A549 (cell line): Measurements from ENCODE around the gene CMTM5.

ENCODE experiments used
- JUNB ChIP-seq: fragments of >200 bp; sonication (Bioruptor Twin); formaldehyde crosslinking; IDR thresholded peaks from 2 replicates; pipeline ENCODE4 v1.6.1; 2016
- KDM1A ChIP-seq: fragments of 200-600 bp; sonication (generic); IDR thresholded peaks from 2 replicates; pipeline ENCODE4 v1.6.1; 2016; ENCODE audit warnings: low read depth, mild to moderate bottlenecking
- POLR2A ChIP-seq: IDR thresholded peaks from 2 replicates; pipeline ENCODE4 v1.6.1; 2012; ENCODE audit warnings: mild to moderate bottlenecking, low read length
- RAD21 ChIP-seq, 2 experiments: fragments of >200 bp in 1 of 2; sonication (Bioruptor Twin) in 1 of 2; formaldehyde crosslinking in 1 of 2; IDR thresholded peaks in 1 of 2; conservative IDR thresholded peaks in 1 of 2; 2 replicates in 1 of 2; 3 replicates in 1 of 2; pipeline ENCODE4 v1.6.1; 2012 to 2018; ENCODE audit warnings: inconsistent platforms in 1 of 2
- TF ChIP-seq, protein P1 (sequence below): fragments of >200 bp; sonication (Bioruptor Twin); formaldehyde crosslinking; IDR thresholded peaks from 3 replicates; pipeline ENCODE4 v1.5.1; 2016
- TF ChIP-seq, protein P2 (sequence below): fragments of 250-450 bp; sonication (Bioruptor Pico); IDR thresholded peaks from 2 replicates; pipeline ENCODE4 v1.5.0; 2021; ENCODE audit warnings: mild to moderate bottlenecking, moderate library complexity, borderline replicate concordance

- TF ChIP-seq, protein P1, sequence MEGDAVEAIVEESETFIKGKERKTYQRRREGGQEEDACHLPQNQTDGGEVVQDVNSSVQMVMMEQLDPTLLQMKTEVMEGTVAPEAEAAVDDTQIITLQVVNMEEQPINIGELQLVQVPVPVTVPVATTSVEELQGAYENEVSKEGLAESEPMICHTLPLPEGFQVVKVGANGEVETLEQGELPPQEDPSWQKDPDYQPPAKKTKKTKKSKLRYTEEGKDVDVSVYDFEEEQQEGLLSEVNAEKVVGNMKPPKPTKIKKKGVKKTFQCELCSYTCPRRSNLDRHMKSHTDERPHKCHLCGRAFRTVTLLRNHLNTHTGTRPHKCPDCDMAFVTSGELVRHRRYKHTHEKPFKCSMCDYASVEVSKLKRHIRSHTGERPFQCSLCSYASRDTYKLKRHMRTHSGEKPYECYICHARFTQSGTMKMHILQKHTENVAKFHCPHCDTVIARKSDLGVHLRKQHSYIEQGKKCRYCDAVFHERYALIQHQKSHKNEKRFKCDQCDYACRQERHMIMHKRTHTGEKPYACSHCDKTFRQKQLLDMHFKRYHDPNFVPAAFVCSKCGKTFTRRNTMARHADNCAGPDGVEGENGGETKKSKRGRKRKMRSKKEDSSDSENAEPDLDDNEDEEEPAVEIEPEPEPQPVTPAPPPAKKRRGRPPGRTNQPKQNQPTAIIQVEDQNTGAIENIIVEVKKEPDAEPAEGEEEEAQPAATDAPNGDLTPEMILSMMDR, result no peak
- TF ChIP-seq, protein P2, sequence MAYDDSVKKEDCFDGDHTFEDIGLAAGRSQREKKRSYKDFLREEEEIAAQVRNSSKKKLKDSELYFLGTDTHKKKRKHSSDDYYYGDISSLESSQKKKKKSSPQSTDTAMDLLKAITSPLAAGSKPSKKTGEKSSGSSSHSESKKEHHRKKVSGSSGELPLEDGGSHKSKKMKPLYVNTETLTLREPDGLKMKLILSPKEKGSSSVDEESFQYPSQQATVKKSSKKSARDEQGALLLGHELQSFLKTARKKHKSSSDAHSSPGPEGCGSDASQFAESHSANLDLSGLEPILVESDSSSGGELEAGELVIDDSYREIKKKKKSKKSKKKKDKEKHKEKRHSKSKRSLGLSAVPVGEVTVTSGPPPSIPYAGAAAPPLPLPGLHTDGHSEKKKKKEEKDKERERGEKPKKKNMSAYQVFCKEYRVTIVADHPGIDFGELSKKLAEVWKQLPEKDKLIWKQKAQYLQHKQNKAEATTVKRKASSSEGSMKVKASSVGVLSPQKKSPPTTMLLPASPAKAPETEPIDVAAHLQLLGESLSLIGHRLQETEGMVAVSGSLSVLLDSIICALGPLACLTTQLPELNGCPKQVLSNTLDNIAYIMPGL (CRISPR knock-in tag), result no peak
- TF ChIP-seq POLR2A, result no peak
- TF ChIP-seq KDM1A, result no peak
- no peak for TF ChIP-seq JUNB
- no peak for TF ChIP-seq RAD21 (conservative IDR thresholded peaks at IDR 0.05 in 1 of 2, IDR thresholded peaks at IDR 0.05 in 1 of 2)
These were observed 35.0 kb downstream of the CMTM5 start for GRCh38 chr14:23411563-23412525.
